ENCODE results near the gene SNX20.

Gene SNX20, protein sequence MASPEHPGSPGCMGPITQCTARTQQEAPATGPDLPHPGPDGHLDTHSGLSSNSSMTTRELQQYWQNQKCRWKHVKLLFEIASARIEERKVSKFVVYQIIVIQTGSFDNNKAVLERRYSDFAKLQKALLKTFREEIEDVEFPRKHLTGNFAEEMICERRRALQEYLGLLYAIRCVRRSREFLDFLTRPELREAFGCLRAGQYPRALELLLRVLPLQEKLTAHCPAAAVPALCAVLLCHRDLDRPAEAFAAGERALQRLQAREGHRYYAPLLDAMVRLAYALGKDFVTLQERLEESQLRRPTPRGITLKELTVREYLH

DNA sequence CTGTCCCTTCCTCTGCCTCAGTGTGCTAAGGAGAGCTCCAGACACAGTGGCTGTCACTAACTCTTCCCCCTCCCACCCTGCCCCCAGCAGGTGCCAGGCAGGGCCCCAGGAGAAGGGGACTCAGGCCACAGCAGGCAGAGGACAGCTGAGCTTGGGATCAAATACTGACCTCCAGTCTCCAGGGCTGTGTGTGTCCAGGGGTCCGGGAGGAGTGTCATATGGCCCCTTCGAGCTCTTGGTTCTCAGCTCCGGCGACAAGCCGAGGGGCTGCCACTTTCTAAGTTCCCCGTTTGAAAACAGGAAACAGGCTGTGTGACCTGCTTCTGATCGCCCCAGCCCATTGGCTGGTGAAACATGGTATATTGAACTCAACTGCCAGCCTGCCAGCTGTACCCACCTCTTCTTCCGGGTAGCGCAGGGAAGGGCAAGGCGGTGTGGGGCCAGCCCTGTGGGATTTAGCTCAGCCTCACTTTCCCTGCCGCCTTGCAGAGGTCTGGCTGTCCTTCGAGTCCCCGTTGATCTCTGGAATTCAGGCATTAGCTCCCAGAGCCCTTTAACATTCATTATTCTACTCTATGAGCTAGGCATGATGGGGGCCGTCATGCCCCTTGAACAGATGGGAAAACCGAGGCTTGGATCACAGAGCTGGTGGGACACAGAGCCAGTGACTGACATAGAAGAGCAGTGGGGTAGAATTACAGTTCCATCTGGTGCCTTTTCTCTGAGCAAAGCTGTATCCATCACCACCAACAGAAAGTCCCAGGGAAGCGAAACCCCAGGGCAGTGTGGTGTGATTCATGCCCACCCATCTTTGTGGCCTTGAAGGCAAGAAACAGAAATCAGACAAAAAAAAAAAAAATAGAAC, at the start of gene SNX20:
Gene SNX20, minus strand, starts transcription at position 292 of the 865 bp plus-strand sequence. CDS start 3,786 bp downstream, outside the sequence.
- no peak for DNase-seq (ENCODE audit: low read depth)

DNA sequence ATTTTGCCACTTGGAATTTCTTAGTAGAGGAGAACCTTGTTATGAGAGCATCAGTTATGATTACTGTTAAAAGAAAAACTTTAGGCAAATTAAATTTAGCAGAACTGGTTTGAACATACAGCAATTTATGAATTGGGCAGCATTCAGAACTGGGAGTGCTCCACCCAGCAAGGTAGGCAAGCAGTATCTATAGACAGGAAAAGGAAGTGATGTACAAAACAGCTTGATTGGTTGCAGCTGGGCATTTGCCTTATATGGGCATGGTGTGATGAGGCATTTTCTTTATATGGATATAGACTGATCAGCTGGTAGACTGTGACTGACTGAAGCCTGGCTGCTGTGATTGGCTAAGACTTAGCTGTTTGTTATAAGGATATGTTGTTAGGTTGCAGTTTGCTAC, 43.2 kb upstream of the SNX20 start:
- no peak for DNase-seq (ENCODE audit: low read depth)

DNA sequence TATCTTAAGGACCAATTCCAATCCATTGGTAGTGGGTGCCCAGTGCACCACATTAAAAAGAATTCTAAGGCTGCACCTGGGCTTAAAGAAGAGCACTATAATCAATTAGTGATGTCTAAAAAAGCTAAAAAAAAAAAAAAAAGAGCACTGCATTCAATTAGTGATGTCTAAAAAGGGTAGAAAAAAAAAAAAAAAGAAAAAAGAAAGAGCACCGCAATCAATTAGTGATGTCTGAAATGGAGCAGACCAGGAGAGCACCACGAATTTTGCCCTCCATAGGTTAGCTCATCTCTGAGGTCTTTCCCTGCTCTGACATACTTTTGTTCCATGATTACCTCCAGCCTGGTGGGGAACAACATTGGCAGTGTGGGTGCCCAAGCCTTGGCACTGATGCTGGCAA, 41.8 kb upstream of the SNX20 start:
- DNase-seq (ENCODE audit: low read depth): no peak

DNA sequence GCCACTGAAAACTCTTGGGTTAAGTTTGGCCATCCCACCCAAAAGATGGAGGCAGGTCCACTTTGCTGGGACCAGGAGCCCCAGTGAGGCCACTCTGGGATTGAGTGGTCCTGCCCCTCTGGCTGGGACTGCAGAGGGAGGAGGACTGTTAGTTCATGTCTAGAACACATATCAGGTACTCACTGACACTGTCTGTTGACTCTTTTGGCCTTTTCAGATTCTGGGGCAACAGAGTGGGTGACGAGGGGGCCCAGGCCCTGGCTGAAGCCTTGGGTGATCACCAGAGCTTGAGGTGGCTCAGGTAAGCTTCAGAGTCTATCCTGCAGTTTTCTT, 41.3 kb upstream of the SNX20 start:
- DNase-seq (ENCODE audit: low read depth): no peak

DNA sequence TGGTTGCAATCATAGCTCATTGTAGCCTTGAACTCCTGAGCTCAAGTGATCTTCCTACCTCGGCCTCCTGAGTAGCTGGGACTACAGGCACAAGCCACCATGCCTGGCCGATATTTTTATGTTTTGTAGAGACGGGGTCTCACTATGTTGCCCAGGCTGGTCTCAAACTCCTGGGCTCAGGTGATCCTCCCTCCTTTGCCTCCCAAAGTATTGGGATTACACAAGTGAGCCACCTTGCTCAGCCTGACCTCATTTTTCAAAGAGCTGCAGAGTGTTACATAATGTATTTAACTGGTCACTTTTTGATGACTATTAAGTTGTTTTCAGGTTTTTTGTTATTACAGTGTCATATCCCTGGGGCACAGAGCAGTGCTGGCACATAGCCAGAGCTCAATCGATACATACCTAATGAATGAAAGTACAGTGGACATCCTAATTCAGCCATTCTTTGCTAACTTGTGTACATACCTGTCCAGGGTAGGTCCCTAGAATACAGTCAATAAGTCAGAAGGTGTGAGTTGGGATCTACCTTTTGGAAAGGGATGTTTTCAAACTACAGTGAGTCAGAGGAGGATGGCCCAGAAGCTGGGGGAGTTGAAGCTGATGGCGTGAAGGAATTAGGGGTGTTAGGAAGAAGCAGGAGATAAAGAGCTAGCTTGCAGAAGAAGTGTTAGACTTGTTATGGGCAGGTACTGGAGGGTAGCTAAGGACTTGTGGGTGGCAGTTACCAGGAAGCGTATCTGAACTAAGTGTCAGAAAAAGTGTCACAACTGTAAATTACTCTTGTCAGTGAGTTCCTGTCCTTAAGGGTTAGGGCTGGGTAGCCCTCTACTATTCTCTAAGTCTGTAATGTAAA, 40.7 kb upstream of the SNX20 start:
- no peak for DNase-seq (ENCODE audit: low read depth)

DNA sequence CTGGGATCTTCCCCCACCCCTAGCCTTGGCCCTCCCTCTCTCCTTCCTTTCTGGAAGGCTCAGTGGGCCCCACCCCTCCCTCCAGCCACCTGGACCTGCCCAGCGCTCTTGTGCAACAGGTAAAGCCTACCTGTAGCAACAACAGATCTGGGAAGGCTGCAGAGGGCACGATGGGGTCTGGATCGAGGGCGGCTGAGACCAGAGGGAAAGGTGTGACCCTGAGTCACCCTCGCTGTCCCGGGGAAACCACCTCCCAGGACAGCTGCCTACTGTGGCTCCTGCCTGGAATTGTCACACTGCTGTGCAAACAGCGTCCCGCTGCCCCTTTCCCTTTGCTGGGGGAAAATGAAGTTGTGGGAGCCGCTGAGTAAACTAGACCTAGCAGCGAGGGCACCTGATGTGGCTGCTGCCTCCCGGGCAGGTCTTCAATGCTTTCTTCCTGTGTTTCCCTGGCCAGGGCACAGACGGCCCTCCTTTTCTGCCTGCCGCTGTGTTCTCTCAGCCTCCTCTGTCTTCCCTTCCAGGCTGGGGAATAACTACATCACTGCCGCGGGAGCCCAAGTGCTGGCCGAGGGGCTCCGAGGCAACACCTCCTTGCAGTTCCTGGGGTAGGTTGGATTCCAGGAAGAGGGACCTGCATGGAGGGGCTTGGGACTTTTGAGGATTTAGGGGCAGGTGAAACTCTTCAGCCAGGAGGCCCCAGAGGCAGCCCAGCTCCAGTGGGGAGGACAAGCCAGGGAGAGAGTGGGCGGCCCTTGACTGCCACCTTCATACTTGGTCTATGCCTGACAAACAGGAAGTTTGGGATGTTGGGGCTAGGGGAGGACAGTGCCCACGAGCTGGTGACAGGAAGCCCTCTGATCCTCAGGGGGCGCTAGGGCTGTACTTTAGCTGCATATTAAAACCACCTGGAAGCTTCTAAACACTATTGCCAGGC, 38.6 kb upstream of the SNX20 start:
- no peak for DNase-seq (ENCODE audit: low read depth)

DNA sequence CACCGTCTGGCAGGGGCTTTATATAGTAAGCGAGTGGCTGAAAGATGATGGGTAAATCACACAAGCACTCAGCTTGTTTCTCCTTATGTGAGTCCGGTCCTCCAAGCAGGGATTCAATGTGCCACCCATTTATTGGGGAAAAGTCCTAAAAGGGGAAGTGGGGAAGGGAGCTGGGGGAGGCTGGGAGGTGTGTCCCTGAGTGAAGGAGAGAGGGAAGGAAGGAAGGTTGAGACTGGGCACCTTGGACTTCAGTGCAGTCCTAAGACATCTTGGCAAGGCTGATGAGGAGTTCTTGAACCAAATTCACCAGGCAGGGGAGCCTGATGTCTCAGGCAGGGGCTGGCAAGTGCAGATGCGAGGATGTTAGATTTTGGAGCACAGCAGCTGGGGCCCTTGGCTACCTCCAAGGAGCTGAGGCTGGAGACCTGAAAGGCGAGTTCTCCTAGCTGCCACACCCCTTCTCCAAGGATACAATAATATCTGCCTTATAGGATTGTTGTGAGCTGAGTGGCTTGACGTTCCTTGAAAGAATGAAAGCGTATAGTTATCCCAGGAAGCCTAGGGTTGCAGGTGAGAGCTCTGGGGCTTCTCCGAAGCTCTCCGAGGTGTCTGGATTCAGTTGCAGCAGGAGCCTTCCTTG, 37.8 kb upstream of the SNX20 start:
- DNase-seq (ENCODE audit: low read depth): no peak

DNA sequence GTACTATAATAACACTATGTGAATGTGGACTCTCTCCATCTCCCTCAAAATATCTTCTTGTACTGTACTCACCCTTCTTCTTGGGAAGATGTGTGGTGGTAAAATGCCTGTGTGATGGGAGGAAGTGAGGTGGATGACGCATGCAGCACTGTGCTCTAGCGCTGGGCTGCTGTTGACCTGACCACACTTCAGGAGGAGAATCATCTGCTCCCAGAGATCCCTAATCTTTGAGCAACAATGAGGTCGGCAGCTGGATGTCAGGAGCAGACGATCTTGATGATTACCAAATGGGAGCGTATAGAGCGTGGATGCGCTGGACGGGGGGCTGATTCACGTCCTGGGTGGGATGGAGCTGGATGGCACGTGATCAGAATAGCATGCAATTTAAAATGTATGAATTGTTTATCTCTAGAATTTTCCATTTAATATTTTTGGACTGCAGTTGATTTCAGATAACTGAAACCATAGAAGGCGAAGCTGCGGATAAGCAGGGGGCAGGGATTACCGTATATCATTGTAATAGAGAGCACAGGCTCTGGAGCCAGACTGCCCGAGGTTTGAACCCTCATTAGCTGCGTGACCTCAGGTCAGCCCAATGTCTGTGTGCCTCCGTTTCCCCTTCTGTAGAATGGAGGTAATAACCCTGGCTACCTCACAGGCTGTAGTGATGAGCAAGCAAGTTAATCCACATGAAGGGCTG, 37.1 kb upstream of the SNX20 start:
- DNase-seq (ENCODE audit: low read depth): peak; percentile 46

DNA sequence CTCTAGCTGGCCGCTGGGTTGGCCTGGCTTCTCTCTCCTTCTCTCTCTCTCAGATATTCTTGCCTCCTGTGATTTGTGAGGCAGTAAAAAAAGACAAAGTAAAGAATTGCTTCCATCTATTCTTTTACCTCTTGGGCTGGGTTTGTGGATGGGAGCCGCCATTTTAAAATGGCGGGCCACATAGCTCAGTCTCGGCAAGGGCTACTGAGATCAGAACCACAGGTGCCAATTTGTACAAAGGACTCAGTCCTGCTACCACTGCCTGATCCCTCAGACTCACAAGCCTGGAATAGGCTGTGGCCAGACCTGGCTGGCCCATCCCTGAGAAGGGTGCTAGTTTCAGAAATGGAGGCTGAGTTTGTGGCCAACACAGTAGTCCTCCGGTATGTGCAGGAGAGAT, 36.4 kb upstream of the SNX20 start:
- no peak for DNase-seq (ENCODE audit: low read depth)

DNA sequence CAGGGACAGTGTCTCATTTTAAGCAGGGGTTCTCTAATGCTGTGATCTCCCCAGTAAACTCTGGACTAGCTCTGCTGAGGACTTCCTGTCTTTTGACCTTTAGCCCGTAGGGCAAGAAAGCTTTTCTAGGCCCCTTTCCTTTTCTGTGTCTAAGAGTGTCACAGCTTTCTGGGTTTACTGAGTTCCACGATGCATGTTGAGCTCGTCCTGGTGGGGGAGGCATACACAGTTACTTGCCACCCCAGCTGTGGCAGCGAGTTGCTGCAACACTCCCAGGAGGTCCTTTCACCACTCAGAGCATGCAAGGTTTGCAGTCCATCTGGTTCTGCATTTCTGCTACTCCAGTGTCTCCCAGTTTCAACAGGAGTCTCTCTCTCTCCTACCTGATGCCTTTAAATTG, 36.0 kb upstream of the SNX20 start:
- no peak for DNase-seq (ENCODE audit: low read depth)

DNA sequence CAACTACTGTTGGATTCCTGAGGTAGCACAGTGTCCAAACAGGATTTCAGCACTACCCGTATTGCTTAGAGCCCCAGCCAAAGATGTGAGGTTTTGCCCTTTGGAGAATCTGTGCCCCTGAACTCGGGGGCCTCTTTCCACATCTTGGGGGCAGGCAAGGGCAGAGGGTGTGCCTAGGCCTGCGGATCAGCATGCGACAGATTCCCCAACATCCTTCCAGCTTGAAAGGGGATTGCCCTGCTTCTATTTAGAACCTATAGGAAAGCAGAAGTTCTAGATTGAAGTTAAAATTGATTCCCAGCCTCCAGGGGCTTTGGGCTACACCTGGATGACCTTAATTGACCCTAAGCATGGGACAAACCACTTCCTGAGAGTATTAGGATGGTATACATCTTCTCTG, 31.8 kb upstream of the SNX20 start:
- no peak for DNase-seq (ENCODE audit: low read depth)

DNA sequence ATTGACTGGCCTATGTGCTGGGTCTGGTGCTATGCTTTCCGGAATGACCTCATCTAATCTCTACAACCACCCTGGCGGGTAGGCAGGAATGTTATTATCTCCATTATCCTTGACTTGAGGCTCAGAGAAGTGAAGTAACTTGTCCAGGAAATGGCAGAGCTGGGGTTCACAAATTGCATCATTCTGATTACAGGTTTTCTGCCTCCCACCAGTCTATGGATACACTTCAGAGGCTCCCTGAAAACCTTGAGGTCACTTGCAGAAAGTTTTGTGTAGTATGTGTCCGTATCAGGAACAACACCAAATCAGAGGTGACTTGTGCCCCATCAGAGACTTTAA, 31.4 kb upstream of the SNX20 start:
- DNase-seq (ENCODE audit: low read depth): peak; percentile 21

DNA sequence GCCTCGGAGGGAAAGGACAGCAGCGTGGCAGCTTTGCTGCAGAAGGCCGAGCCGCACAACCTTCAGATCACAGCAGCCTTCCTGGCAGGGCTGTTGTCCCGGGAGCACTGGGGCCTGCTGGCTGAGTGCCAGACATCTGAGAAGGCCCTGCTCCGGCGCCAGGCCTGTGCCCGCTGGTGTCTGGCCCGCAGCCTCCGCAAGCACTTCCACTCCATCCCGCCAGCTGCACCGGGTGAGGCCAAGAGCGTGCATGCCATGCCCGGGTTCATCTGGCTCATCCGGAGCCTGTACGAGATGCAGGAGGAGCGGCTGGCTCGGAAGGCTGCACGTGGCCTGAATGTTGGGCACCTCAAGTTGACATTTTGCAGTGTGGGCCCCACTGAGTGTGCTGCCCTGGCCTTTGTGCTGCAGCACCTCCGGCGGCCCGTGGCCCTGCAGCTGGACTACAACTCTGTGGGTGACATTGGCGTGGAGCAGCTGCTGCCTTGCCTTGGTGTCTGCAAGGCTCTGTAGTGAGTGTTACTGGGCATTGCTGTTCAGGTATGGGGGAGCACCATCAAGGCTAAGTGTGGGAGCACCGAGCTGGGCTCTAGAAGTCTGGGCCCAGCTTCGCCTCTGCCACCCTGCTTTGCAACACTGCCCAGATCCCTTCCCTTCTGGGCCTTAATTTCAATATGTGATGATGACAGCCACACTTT, 30.9 kb upstream of the SNX20 start:
- no peak for DNase-seq (ENCODE audit: low read depth)

DNA sequence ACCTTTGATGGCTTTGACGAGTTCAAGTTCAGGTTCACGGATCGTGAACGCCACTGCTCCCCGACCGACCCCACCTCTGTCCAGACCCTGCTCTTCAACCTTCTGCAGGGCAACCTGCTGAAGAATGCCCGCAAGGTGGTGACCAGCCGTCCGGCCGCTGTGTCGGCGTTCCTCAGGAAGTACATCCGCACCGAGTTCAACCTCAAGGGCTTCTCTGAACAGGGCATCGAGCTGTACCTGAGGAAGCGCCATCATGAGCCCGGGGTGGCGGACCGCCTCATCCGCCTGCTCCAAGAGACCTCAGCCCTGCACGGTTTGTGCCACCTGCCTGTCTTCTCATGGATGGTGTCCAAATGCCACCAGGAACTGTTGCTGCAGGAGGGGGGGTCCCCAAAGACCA, 29.9 kb upstream of the SNX20 start:
- DNase-seq (ENCODE audit: low read depth): no peak

DNA sequence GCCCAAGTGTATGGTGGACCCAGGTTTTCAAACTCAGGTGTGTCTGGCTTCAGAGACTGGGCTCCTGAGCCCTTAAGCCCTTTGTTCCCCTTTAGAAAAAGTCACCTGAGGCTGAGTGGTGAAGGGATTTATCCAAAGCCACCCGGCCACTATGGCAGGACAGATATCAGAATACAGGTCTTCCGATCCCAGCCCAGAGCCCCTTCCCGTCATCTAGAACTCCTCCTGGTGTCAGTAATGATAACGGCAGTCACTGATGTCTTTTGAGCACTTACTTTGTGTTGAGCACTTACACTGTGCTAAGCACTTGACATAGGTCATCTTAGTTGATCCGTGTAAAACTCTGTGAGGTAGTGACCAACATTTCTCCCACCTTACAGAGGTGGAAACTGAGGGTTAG, 28.9 kb upstream of the SNX20 start:
- no peak for DNase-seq (ENCODE audit: low read depth)

DNA sequence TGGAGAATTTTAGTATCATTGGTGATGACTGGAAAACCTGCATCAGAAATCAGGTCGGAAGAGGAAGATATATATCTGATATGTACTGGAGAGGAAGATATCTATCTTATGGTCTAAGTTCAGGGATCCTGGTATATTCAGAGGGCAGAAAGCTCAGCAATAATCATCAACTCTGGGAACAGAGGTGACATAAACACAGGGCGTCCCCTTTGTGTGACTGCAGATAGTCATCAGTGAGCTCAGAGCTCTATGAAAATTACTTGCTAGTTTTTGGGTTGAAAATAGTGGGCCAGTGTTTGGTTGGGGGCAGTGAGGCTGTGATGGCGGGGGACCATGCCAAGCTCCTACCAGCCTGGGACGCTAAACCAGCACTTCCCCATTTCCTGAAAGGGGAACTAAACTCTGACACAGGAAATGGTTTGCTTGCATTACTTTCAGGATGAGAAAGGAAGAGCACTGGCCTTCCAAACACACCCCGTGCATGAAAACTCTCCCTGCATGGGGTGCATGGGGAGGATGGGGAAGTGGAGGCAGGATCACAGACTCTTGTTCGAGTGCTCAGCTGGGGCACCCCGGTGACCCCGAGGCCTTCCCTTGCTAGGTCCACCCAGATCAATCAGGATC, 28.1 kb upstream of the SNX20 start:
- no peak for DNase-seq (ENCODE audit: low read depth)

DNA sequence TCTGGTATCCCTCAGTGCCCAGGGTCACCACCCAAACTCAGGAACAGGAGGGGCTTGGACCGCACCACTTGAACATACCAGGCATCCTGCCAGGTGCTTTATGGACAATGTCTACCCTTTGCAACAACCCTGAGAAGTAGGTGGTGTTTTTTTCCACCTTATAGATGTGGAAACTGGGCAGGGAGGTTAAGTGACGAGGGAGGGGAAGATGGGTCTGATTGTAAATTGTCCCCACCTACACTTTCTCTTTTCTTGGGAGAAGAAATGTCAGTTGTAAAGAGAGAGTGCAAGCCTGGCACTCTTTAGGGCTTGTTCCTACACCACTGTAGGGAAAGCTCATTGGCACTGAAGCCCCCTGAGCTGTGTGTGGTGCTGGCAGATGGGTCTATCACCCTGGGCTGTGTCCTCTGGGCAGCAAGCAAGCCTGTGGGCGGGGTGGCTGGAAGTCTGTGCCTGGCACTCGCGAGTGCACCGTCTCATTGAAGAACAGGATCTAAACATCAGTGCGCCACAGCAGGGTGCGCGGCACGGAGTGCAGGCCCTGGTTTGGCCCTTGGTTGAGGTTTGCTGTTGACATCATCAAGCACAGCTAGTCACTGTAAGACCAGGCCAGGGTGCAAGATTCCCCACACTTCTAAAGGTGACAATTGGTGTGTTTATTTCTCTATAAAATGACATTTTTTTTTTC, 27.4 kb upstream of the SNX20 start:
- no peak for DNase-seq (ENCODE audit: low read depth)

DNA sequence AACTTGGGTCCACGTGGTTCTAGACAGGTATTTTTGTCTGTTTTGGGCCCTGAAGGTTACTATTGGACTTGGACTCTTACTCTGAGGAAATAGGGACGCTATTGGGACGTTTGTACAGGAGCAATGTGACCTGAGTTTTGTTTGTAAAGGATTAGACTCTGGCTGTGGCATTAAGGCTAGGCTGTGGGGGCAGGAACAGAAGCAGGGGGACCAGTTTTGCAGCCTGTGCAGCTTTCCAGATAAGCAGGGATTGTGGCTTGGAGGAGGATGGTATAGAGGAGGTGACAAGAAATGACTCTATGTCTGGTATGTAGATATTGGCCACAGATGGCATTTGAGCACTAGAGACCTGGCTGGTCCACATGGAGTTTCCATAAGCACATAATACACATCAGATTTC, 25.1 kb upstream of the SNX20 start:
- no peak for DNase-seq (ENCODE audit: low read depth)

Measured in EH (cell line).